Ramos (cell line): Measurements from ENCODE around the gene PPM1F.
"Not testable (repeated sequence)": the region's sequence is repeated elsewhere in the genome, so short reads cannot be mapped to it uniquely, and the experiment has no call there.

Source experiments
- in situ Hi-C: fragments of 300-500 bp; cut with MboI; formaldehyde crosslinking; loops from one replicate; pipeline ENCODE4 v1.14.3; 2022; ENCODE audit warnings: low sequenced_read_pairs; ENCODE audit not compliant: unreplicated experiment

PPM1F gene

DNA sequence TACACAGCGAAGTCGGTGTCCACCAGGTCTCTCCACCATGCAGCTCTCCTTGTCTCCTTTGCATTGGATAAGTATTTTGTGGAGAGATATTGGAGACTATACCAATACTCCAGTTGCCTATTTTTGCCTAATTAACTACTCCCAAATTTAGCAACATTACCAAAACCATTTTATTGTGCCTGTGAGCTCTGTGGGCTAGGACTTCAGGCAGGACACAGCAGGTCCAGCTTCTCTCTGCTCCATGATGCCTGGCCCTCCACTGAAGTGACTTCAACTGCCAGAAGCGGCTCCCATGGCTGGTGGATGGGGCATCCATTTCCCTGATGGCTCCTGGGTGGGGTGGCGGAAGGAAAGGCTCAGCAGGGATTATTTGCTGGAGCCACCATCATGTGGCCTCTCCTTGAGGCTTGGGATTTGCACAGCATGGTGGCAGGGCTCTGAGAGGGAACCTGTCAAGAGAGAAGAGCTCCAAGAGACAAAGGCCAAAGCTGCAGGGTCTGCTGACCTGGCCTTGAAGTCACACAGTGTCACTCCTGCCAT is 48.3 kb downstream of the PPM1F start:
- in situ Hi-C loops: no loop called here

DNA sequence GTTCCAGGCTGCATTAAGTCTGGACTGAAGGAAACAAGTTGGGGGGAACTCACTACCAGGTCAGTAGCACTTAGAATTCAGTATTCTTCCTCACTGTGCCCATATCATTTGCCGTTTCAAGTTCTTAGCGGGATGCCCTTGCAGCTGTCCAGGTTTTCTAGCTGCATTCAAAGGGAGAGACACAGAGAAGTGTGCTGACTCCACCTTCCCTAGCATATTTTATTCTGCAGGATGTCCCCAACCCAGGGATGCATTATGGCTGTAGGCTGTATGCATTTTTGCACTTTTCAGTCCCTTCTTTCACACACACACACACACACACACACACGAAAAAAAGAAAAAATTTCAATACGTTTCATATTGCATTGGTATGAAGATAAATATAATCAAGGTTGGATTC is 49.4 kb downstream of the PPM1F start:
- in situ Hi-C loops: no loop called here

DNA sequence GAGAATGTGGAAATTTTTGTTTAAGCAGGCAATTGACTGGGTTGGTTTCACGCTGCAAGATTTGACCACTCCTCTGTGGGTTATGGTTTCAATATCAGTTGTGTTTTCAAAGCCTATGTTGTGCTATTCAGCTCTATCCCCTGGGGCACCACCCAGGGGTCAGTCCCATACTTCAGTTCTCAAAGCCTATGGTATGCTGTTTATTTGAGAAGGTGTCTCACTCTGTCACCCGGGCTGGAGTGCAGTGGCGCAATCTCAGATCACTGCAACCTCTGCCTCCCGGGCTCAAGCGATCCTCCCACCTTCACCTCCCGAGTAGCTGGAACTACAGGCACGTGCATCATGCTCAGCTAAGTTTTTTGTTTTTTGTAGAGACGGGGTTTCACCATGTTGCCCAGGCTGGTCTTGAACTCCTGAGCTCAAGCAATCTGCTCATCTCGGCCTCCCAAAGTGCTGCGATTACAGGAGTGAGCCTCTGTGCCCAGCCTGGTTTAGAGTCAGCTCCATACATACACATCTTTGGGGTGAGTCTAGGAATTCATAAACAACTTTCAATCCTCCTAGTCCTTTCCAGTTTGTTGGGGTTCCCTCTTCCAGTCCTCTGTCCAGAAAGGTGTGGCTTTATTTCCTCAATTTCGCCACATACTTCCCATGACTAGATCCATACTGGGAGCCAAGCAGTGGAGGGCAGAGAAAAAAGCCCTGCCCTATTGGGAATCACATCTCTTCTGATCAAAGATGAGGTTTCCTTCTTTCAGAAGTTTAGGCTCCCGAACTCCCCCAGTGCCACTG is 50.2 kb downstream of the PPM1F start:
- in situ Hi-C loops: no loop called here

DNA sequence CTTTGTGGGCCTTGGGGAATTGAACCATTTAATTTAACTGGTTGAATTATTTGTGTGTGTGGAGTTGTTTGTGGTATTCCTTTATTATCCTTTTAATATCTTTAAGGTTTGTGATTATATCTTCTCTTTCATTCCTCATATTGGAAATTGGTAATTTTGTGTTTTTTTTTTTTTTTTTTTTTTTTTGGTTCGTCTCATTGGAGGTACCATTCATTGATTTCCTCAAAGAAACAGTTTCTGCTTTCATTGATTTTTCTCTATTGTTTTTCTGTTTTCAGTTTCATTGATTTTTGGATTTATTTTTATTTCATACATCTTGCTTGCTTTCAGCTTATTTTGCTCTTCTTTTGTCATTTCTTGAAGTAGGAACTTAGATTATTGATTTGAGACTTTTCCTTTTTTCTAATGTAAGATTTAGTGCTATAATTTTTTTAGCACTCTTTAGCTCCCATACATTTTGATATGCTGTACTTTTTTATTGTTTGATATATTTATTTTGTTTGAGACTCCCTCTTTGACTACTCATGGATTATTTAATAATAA is 54.2 kb downstream of the PPM1F start:
- in situ Hi-C loops: no loop called here

DNA sequence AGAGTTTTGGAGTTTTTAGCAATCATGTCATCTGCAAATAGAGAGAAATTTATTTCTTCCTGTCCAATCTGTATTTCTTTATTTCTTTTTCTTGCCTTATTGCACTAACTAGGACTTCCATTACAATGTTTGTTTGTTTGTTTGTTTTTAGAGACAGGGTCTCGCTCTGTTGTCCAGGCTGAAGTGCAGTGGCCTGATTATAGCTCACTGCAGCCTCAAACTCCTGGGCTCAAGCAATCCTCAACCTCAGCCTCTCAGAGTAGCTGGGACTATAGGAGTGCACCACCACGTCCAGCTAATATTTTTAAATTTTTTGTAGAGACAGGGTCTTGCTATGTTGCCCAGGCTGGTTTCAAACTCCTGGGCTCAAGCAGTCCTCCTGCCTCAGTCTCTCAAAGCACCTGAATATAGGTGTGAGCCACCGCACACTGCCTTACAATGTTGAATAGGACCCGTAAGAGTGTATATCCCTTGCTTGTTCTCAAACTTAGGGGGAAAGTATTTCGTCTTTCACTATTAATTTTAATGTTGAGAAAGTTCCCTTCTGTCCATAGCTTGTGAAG is 55.6 kb downstream of the PPM1F start:
- in situ Hi-C loops: no loop called here

DNA sequence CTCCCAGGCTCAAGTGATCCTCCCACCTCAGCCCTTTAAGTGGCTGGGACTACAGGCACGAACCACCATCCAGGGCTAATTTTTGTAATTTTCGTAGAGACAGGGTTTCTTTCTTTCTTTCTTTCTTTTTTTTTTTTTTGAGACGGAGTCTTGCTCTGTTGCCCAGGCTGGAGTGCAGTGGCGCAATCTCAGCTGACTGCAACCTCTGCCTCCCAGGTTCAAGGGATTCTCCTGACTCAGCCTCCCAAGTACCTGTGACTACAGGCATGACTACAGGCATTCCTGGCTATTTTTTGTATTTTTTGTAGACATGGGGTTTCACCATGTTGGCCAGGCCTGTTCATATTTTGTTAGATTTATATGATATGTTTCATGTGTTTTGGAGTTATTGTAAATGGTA is 56.4 kb downstream of the PPM1F start:
- in situ Hi-C loops: not testable (repeated sequence)

DNA sequence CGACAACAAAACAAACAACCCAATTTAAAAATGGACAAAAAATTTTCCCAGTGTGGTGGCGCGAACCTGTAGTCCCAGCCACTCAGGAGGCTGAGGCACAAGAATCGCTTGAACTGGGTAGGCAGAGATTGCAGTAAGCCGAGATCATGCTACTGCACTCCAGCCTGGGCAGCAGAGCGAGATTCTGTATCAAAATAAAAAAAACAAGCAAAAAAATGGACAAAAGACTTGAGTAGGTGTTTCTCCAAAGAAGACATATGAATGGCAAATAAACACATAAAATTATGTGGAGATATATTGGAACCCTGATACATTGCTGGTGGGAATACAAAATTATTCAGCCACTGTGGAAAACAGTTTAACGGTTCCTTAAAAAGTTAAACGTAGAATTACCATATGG is 57.8 kb downstream of the PPM1F start:
- in situ Hi-C loops: no loop called here

DNA sequence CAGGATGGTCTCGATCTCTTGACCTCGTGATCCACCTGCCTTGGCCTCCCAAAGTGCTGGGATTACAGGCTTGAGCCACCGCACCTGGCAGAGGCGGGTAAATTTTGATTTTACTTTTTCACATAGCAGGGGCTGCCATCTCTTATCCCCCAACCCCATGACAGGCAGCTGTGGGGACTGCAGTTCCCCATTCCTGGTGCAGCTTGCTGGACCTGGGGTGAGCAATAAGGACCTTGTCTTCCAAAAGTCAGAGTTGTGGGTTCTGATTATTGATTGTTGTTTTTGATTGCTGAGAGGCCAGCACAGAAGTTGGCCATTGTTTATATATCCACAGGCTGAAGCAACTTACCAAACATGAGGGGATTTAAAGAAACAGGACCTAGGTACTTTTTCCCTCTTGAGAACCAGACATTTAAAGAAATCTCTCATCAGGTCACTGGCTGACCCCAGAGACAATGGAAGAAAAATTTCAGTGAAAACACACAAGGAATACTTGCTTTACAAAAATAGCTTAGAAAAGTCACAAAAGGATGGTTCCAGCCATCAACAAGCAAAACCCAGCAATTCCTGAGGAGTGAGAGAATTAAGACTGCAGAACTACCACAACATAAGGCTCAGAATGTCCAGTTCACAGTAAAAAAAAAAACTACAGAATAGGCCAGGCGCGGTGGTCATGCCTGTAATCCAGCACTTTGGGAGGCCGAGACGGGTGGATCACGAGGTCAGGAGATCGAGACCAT is 63.2 kb downstream of the PPM1F start:
- in situ Hi-C loops: no loop called here

DNA sequence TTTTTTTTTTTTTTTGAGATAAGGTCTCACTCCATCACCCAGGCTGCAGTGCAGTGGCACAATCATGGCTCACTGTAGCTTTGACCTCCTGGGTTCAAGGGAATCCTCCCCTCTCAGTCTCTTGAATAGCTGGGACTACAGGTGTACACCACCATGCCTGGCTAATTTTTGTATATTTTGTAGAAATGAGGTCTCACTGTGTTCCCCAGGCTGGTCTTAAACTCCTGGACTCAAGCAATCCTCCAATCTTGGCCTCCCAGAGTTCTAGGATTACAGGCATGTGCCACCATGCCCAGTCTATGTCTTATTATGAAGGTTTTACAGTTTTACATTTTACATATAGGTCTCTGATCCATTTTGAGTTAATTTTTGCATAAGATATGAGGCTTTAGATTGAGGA is 64.8 kb downstream of the PPM1F start:
- in situ Hi-C loops: no loop called here

DNA sequence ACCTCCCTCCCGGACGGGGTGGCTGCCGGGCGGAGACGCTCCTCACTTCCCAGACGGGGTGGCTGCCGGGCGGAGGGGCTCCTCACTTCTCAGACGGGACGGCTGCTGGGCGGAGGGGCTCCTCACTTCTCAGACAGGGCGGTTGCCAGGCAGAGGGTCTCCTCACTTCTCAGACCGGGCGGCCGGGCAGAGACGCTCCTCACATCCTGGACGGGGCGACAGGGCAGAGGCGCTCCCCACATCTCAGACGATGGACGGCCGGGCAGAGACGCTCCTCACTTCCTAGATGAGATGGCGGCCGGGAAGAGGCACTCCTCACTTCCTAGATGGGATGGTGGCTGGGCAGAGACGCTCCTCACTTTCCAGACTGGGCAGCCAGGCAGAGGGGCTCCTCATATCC is 68.7 kb downstream of the PPM1F start:
- in situ Hi-C loops: not testable (repeated sequence)

DNA sequence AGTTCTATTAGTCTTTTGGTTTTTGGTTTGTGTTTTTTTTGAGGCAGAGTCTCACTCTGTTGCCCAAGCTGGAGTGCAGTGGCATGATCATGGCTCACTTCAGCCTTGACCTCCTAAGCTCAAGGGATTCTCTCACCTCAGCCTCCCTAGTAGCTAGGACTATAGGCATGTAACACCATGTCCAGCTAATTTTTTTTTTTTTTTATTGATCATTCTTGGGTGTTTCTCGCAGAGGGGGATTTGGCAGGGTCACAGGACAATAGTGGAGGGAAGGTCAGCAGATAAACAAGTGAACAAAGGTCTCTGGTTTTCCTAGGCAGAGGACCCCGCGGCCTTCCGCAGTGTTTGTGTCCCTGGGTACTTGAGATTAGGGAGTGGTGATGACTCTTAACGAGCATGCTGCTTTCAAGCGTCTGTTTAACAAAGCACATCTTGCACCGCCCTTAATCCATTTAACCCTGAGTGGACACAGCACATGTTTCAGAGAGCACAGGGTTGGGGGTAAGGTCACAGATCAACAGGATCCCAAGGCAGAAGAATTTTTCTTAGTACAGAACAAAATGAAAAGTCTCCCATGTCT is 69.8 kb downstream of the PPM1F start:
- in situ Hi-C loops: not testable (repeated sequence)

DNA sequence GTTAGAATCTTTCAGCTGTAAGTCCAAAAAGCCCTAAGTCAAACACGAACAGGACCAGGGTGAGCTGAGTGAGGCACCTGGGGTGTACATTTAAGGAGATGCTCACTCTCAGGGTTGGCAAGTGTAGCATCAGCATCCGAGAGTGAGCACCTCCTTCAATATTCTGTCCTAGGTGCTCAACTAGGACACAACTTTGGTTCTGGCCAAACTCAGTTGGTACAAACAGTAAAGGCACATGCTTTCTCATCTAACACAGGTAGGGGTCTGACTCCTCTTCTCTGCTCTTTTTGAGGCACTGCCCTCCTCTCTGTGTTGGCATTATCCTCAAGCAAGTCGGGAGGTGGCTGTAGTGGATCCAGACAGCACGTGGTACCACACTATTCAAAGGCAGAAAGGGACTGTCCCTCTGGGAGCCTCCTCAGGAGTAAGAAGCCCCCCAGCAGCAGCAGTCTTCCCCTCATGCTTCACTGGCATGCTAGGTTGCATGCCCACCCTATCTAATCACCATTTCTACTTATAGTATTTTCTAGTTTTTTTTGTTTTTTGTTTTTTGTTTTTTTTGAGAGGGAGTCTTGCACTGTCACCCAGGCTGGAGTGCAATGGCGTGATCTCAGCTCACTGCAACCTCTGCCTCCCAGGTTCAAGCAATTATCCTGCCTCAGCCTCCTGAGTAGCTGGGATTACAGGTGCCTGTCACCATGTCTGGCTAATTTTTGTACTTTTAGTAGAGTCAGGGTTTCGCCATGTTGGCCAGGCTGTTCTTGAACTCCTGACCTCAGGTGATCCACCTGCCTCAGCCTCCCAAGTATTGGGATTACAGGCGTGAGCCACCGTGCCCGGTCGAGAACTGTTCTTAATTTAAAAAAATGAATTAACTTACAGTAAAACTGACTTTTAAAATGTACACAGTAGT is 70.6 kb downstream of the PPM1F start:
- in situ Hi-C loops: no loop called here

DNA sequence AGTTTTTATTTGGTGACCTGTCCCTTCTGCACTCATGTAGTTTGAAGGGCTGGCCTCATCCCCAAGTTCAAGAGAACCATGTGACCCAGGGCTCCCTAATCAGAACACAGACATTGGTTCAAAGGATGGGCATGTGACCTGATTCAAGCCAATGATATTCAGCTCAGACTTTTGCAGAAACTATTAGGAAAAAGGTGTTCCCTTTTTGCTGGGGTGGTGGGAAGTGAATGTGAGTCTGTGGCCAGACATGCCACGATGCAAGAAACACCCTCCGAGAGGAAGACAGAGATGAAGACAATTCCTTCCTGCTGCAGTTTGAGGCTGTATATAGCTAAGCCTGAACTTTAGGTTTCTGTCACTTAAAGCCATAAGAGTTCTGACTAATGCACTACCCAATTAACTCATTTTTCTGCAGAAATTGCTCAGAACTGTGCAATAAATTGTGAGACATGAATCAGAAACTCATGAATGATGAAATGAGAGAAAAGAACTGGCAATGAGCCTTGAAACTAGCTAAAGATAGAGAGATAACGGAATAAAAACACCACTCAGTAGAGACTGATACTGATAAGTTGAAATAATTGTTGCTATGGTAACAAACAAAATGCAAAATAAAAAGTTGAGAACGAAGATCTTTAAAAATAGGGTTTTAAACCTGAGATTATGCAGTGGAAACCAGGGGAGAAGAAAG is 76.0 kb downstream of the PPM1F start:
- in situ Hi-C loops: no loop called here

DNA sequence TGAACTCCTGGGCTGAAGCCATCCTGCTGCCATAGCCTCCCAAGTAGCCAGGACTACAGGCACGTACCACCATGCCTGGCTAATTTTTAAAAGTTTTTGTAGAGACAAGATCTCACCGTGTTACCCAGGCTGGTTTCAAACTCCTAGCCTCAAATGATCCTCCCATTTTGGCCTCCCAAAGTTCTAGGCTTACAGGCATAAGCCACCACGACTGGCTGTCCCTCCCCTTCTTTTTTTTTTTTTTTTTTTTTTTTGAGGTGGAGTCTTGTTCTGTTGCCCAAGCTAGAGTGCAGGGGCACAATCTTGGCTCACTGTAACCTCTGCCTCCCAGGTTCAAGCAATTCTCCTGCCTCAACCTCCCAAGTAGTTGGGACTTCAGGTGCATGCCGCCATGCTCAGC is 77.7 kb downstream of the PPM1F start:
- in situ Hi-C loops: not testable (repeated sequence)

DNA sequence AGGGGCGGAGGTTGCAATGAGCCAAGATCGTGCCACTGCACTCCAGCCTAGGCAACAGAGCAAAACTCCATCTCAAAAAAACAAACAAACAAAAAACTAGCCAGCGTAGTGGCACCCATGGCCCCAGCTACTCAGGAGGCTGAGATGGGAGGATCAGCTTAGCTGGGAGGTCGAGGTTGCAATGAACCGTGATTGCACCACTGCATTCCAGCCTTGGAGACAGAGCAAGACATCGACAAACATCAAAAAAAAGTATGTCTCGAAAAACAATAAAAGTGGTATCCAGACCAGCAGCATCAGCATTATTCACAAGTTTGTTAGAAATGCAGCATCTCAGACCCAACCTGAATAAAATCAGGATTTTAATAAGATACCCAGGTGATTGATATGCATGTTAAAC is 79.0 kb downstream of the PPM1F start:
- in situ Hi-C loops: no loop called here

DNA sequence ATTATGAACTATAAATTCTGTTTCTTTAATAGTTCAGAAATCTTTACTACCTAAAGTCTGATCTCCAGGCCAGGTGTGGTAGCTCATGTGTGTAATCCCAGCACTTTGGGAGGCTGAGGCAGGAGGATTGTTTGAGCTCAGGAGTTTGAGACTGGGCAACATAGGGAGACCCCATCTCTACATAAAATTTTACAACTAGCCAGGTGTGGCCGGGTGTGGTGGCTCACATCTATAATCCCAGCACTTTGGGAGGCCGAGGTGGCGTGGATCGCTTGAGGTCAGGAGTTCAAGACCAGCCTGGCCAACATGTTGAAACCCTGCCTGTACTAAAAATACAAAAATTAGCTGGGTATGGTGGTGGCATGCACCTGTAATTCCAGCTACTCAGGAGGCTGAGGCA is 79.9 kb downstream of the PPM1F start:
- in situ Hi-C loops: not testable (repeated sequence)
